ENCODE results near the gene HOXC9. TPM values are rescaled to one million over a fixed set of nuclear protein-coding genes. Genes with fewer than 3 reads are reported as not detected.

HOXC9 gene
- not detected for total RNA-seq

DNA sequence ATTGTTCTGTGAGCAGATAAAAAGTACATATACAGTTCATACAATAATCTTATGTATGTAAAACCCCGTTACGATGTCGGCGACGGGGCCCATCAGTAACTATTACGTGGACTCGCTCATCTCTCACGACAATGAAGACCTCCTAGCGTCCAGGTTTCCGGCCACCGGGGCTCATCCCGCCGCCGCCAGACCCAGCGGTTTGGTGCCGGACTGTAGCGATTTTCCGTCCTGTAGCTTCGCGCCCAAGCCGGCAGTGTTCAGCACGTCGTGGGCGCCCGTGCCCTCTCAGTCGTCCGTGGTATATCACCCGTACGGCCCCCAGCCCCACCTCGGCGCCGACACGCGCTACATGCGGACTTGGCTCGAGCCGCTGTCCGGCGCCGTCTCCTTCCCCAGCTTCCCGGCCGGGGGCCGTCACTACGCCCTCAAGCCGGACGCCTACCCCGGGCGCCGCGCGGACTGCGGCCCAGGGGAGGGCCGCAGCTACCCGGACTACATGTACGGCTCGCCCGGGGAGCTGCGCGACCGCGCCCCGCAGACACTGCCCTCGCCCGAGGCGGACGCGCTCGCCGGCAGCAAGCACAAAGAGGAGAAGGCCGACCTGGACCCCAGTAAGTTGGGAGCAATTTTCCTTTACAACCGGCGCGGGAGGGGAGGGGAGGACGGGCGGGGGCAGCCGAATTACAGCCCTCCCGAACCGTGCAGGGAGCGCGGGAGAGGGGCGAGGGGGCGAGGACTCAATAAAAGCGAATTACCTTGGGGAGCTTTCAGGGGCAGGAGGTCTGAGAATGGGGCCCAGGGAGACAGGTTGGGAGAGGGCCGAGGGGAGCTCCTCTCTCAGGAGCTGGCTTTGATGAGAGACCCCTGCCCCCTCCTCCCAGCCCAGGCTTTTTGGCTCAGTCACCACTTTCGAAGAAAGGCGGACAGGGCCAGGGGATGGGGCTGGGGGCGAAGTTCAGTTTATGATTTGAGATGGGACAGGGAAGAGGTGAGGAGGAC, at the start of gene HOXC9:
TSS of gene HOXC9 (plus strand) at position 46 of the 999 bp plus-strand sequence. CDS start at position 74, 28 bp downstream.

DNA sequence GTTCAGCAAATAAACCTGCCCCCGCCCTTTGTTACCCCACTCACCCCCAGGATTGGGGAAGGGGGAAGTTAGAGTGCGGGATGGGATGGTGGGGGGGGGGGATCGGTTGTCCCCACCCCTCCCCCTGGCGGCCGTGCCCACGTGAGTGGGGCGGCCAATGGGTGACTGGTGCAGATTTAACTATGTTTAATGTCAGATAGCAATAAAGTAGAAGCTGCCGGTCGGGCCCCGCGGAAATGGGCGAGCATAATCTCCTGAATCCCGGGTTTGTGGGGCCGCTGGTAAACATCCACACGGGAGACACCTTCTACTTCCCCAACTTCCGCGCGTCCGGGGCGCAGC, 45.3 kb upstream of the HOXC9 start, which contains the start of gene HOXC12:
TSS of gene HOXC12 (plus strand) at position 210 of the 342 bp plus-strand sequence. CDS start at position 237, 27 bp downstream.

DNA sequence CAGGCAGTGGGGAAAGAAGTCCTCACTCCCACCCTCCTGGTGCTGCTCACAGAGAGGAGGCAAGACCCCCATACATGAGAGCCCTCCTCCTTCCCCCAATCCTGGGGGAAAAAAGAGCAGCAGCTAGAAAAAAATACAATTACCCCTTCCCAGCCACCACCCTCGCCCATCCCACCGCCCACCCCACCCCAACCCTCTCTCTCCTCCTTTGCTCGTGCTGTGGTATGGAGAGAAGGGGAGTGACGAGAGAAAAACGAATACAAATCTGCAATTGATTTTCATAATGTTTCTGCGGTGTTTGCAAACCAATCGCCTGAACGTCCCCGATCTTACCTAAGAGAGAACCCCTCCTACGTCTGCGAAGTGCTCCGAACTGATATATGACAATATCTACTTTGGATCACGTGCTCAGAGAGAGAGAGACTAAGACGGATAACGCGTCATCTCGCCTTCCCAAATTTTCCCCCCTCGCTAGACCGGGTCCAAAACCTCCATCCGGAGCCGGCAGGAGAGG, 27.2 kb upstream of the HOXC9 start, which contains the start of gene HOXC11:
TSS of gene HOXC11 (plus strand) at position 405 of the 514 bp plus-strand sequence. CDS start 116 bp downstream, outside the sequence.

DNA sequence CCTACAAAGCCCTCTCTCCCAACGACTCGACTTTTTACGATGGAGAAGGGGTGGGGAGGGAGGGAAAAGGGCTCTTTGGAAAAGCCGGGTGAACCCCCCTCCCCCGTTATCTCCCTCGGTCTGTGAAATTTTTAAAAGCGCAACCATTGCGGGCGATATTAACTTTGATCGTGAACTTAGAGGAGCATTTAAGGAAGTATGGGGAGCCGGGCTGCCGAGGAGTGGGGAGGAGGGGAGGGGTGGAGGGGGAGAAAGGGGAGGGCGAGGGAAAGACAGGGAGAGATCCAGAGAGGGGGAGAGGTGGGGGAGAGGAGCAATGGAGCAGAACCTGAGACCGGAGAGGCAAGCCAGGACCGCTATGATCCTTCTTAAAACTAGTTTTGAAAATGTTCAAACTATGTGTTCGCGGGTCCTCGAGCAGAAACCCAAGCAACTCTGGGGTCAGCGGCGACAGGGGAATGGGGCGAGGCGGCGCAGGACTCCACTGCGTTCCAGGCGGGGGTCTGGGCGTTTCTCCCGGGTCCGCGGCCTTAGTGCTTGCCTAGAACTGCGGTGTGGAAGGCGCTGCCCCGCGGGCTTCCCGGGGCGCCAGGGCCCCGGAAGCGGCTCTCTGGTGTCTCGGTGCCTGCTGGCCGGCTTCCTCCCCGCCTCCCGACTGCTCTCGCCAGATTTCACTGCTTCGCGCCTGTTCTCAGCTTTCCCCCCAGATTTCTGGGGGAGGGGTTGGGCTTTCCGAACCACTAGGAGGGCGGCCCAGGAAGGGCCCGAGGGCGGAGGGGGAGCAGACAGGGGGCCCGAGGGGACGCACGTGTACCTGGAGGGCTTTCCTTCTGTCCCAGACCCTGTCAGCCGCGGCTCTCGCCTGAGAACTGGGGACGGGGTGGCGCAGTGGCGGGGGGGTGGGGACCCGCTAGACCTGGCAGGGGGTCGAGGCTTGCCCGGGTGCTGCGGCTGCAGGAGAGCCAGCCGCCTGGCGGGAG, 25.6 kb upstream of the HOXC9 start, which contains the start of gene HOTAIR:
TSS of gene HOTAIR (minus strand) at position 871 of the 980 bp plus-strand sequence.

DNA sequence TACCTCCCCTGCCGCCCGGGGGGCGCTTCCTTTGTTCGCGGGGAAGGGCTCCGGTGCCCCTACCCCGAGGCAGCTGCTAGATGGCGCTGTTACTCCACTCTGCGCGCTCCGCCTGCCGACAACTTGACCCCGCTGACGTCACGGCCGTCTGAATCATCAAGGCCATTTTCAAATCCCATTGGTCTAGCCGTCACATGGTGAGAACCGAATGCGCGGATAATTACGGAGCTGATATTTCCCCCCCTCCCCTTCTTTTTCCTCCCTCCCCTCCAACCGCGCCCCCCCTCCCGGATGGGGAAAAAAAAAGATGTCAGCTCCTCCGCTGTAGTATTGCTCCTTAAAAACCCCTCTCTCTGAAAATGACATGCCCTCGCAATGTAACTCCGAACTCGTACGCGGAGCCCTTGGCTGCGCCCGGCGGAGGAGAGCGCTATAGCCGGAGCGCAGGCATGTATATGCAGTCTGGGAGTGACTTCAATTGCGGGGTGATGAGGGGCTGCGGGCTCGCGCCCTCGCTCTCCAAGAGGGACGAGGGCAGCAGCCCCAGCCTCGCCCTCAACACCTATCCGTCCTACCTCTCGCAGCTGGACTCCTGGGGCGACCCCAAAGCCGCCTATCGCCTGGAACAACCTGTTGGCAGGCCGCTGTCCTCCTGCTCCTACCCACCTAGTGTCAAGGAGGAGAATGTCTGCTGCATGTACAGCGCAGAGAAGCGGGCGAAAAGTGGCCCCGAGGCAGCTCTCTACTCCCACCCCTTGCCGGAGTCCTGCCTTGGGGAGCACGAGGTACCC, 14.9 kb upstream of the HOXC9 start, which contains the start of gene HOXC10:
TSS of gene HOXC10 (plus strand) at position 246 of the 791 bp plus-strand sequence. CDS start at position 360, 114 bp downstream.

DNA sequence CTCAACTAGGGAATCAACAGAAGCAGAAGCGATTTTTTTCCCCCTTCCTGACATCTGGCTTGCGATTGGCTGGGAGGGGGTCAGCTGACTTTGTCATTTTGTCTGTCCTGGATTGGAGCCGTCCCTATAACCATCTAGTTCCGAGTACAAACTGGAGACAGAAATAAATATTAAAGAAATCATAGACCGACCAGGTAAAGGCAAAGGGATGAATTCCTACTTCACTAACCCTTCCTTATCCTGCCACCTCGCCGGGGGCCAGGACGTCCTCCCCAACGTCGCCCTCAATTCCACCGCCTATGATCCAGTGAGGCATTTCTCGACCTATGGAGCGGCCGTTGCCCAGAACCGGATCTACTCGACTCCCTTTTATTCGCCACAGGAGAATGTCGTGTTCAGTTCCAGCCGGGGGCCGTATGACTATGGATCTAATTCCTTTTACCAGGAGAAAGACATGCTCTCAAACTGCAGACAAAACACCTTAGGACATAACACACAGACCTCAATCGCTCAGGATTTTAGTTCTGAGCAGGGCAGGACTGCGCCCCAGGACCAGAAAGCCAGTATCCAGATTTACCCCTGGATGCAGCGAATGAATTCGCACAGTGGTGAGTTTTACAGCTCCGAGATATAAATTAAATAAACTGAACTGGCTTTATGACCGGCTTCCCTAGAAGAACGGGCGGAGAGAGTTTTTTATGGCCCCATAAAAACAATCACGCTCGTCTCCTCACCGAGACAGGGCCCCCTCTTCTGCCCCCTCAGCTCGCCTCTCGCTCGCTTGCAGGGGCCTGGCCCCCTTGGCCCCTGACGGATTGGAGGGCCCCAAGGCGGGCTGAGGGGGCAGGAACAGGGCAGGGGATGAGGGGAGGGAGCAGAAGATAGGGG, 28.6 kb downstream of the HOXC9 start, which contains the start of gene HOXC6:
TSS of gene HOXC6 (plus strand) at position 127 of the 888 bp plus-strand sequence. CDS start at position 209, 82 bp downstream.

DNA sequence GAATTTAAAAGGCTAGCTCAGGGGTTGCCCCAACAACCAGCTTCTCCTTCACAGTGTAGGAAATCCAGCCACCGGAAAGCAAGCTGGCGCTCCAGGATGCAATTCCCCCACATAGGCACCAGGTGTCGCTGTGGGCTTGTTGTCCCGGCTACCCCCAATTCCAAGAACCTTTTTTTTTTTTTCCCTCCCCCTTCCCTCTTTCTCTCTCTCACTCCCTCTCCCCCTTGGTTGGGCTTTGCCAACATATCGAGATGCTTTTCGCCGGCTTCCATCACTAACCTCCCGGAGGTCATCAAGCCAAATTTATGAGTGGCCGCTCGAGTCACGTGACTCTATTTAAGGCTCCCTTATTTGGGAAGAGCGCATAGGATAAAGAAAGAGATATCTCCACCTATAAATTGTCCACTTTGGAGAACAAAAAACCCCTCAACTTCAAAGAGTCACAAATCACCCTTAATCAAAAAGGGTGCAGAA, 32.7 kb downstream of the HOXC9 start, which contains the start of gene HOXC5:
TSS of gene HOXC5 (plus strand) at position 424 of the 474 bp plus-strand sequence. CDS start 73 bp downstream, outside the sequence.

Small RNAs within 50 kb of the gene (microRNA-seq; reads per million reads assigned to microRNA genes)
- gene MIR196A2 (ENCODE audit: borderline microRNAs expressed, borderline replicate concordance) (not detected), gene MIR615 (ENCODE audit: borderline microRNAs expressed, borderline replicate concordance) (not detected)

Other genes with a start within 250 kb of the HOXC9 start
- not detected for gene CISTR, start 248.2 kb upstream of the HOXC9 start, total RNA-seq
- gene HOXC13, start 61.3 kb upstream of the HOXC9 start, total RNA-seq: not detected
- not detected for gene HOXC12, start 45.3 kb upstream of the HOXC9 start, total RNA-seq
- gene HOXC11, start 27.0 kb upstream of the HOXC9 start, total RNA-seq: not detected
- not detected for gene HOTAIR, start 25.2 kb upstream of the HOXC9 start, total RNA-seq
- gene HOXC10, start 15.0 kb upstream of the HOXC9 start, total RNA-seq: not detected
- not detected for gene HOXC8, start 8.8 kb downstream of the HOXC9 start, total RNA-seq
- gene HOXC6, start 28.3 kb downstream of the HOXC9 start, total RNA-seq: not detected
- gene HOXC5, start 32.9 kb downstream of the HOXC9 start, total RNA-seq: not detected
- gene HOXC4, start 53.7 kb downstream of the HOXC9 start, total RNA-seq: under 1 TPM in 1 of 2 experiments, not detected in 1; 0.17 TPM
- gene SMUG1, start 188.8 kb downstream of the HOXC9 start, total RNA-seq: 10 to 100 TPM; 24.1 to 25.0 TPM

All from activated naive CD4-positive, alpha-beta T cell treated with anti-CD3 and anti-CD28 coated beads, Interleukin-2, amount 10 ng/mL, durations not matched to agents 5 hours and 36 hours (primary cell).